Measurements from ENCODE around the gene ADGRF5. TPM values are rescaled to one million over a fixed set of nuclear protein-coding genes. Genes with fewer than 3 reads are reported as not detected.
A peak's percentile ranks its signal among the peaks of the same experiment; 100 is the strongest.

The ADGRF5 gene
- total RNA-seq: 10 to 100 TPM in 1 of 2 donors, 1 to 10 TPM in 1; 8.8 to 12.2 TPM
- 13.1 TPM for polyA plus RNA-seq (ENCODE audit: insufficient read depth, low read depth, low replicate concordance)
- long read RNA-seq, donor 1: 0 reads
- long read RNA-seq, donor 2: 0 reads

GRCh38 chr6:46921731-46922130, at the start of gene ADGRF5:
ADGRF5 (minus strand) TSS chr6:46921938; CDS start chr6:46906762, 15,176 bp downstream.
- no peak for DNase-seq
- Histone ChIP-seq H3K4me3 (peak within 1 kb of the TSS in 1 of 2 donors; percentile 7), H3K36me3 (ENCODE audit: low read depth, missing control alignments) (no peaks in the 10 kb centered on the region), H3K27me3 (no peaks in the 10 kb centered on the region), H3K9me3 (no peaks in the 10 kb centered on the region), H3K4me1 (peaks cover 11% of the 10 kb centered on the region), H3K27ac (peak within 1 kb of the TSS in 1 of 2 donors; percentile 28)
- WGBS, 2 donors: 70 to 75% methylated on average over 13 of the region's 13 CpGs
- intact Hi-C loops (cut with DNase I; ENCODE audit: low total_unique reads): no loop called here
- TF ChIP-seq POLR2A (IDR thresholded peaks at IDR 0.05): no peak
- TF ChIP-seq CTCF (IDR thresholded peaks at IDR 0.05): no peak

- TF ChIP-seq CTCF (IDR thresholded peaks at IDR 0.05) (no peak), POLR2A (IDR thresholded peaks at IDR 0.05) (no peak)
- no peak overlapping the region for H3K4me3 ChIP-seq
- 52 to 63% methylated on average over 1 of the region's 1 CpG for WGBS, 2 donors
- H3K4me1 ChIP-seq: no peaks in the 10 kb centered on the region
- H3K27ac ChIP-seq: no peak overlapping the region
- H3K36me3 ChIP-seq (ENCODE audit: low read depth, missing control alignments): no peaks in the 10 kb centered on the region
- no peaks in the 10 kb centered on the region for H3K9me3 ChIP-seq
- intact Hi-C loops (cut with DNase I; ENCODE audit: low total_unique reads): no loop called here
- no peak for DNase-seq
- no peaks in the 10 kb centered on the region for H3K27me3 ChIP-seq
Measured at GRCh38 chr6:46969206-46969605, 47.5 kb upstream of the ADGRF5 start.

GRCh38 chr6:46967826-46968349, 46.1 kb upstream of the ADGRF5 start:
- no peak for TF ChIP-seq POLR2A (IDR thresholded peaks at IDR 0.05)
- no peak for TF ChIP-seq CTCF (IDR thresholded peaks at IDR 0.05)
- H3K36me3 ChIP-seq (ENCODE audit: low read depth, missing control alignments): no peaks in the 10 kb centered on the region
- DNase-seq: no peak
- no peaks in the 10 kb centered on the region for H3K4me1 ChIP-seq
- no peak overlapping the region for H3K27ac ChIP-seq
- no peaks in the 10 kb centered on the region for H3K9me3 ChIP-seq
- intact Hi-C loops (cut with DNase I; ENCODE audit: low total_unique reads): no loop called here
- no peak overlapping the region for H3K4me3 ChIP-seq
- no peaks in the 10 kb centered on the region for H3K27me3 ChIP-seq

GRCh38 chr6:46964716-46965519, 43.2 kb upstream of the ADGRF5 start:
- intact Hi-C loops (cut with DNase I; ENCODE audit: low total_unique reads): no loop called here
- Histone ChIP-seq H3K9me3 (no peaks in the 10 kb centered on the region), H3K4me1 (no peaks in the 10 kb centered on the region), H3K4me3 (no peak overlapping the region), H3K27ac (no peak overlapping the region), H3K27me3 (no peaks in the 10 kb centered on the region), H3K36me3 (ENCODE audit: low read depth, missing control alignments) (no peaks in the 10 kb centered on the region)
- TF ChIP-seq POLR2A (IDR thresholded peaks at IDR 0.05): no peak
- no peak for TF ChIP-seq CTCF (IDR thresholded peaks at IDR 0.05)
- no peak for DNase-seq
- WGBS, 2 donors: 58 to 59% methylated on average over 12 of the region's 12 CpGs

All from testis (tissue), 5 donors.